Right lung (tissue), 5 donors: ENCODE results near the gene RUFY4. TPM values are rescaled to one million over a fixed set of nuclear protein-coding genes. Genes with fewer than 3 reads are reported as not detected.

Experiments used
- DNase-seq, 2 donors: peaks; one replicate each; pipeline ENCODE4 v3.0.0-alpha.2; 2013
- polyA plus RNA-seq, 5 donors: library from polyadenylated mRNA; unstranded; fragments of 120-200 nt; gene quantifications; one replicate each; pipeline versions ENCODE4 v1.2.1 to v1.2.3, GENCODE V29; 2013; ENCODE audit warnings: inconsistent platforms in 1 of 5, low replicate concordance in 1 of 5; ENCODE audit not compliant: insufficient read length in 5 of 5, insufficient read depth in 1 of 5

The RUFY4 gene
- polyA plus RNA-seq, 5 donors, result 0.29 to 0.79 (median 0.34) TPM

- DNase-seq, result no peak
Observed at GRCh38 chr2:218060118-218060517, 8.9 kb upstream of the RUFY4 start.

GRCh38 chr2:218060950-218061660, 7.9 kb upstream of the RUFY4 start:
- no peak for DNase-seq

- DNase-seq, result no peak
Observed at GRCh38 chr2:218063486-218063885, 5.6 kb upstream of the RUFY4 start.

GRCh38 chr2:218063896-218064295, 5.2 kb upstream of the RUFY4 start:
- no peak for DNase-seq

GRCh38 chr2:218065239-218066006, 3.6 kb upstream of the RUFY4 start:
- no peak for DNase-seq

- DNase-seq, result no peak
Observed at GRCh38 chr2:218066926-218067515, 2.0 kb upstream of the RUFY4 start.

- DNase-seq, result no peak
Observed at GRCh38 chr2:218067523-218067922, 1.5 kb upstream of the RUFY4 start.

GRCh38 chr2:218069606-218070300, 700 bp downstream of the RUFY4 start:
- no peak for DNase-seq

GRCh38 chr2:218070587-218070986, 1.5 kb downstream of the RUFY4 start:
- DNase-seq, result no peak

- no peak for DNase-seq
Observed at GRCh38 chr2:218071218-218071937, 2.3 kb downstream of the RUFY4 start.

- DNase-seq, result no peak
Observed at GRCh38 chr2:218072002-218072401, 2.9 kb downstream of the RUFY4 start.

- no peak for DNase-seq
Observed at GRCh38 chr2:218072478-218073024, 3.5 kb downstream of the RUFY4 start.

GRCh38 chr2:218073185-218073584, 4.1 kb downstream of the RUFY4 start:
- no peak for DNase-seq

GRCh38 chr2:218074031-218074430, 5.0 kb downstream of the RUFY4 start:
- no peak for DNase-seq

- no peak for DNase-seq
Observed at GRCh38 chr2:218075975-218076811, 7.1 kb downstream of the RUFY4 start.

- no peak for DNase-seq
Observed at GRCh38 chr2:218077464-218078216, 8.6 kb downstream of the RUFY4 start.

GRCh38 chr2:218079943-218080913, 11.2 kb downstream of the RUFY4 start:
- no peak for DNase-seq

GRCh38 chr2:218081063-218081462, 12.0 kb downstream of the RUFY4 start:
- no peak for DNase-seq
